Measurements from ENCODE around the gene NELFB.

GRCh38 chr9:137270929-137271695 lies 16.0 kb downstream of the NELFB start:
- TF ChIP-seq CTCF (IDR thresholded peaks at IDR 0.05) (no peak), POLR2AphosphoS5 (IDR thresholded peaks at IDR 0.05) (no peak), EP300 (IDR thresholded peaks at IDR 0.05; ENCODE audit: low read depth) (no peak), POLR2A (IDR thresholded peaks at IDR 0.05) (no peak)

Data from transverse colon (tissue), 4 donors.